Body of pancreas (tissue), 4 donors: ENCODE measurements around the gene TEX2. TPM values are rescaled to one million over a fixed set of nuclear protein-coding genes. Genes with fewer than 3 reads are reported as not detected.
A peak's percentile ranks its signal among the peaks of the same experiment; 100 is the strongest.
"Not testable (repeated sequence)": the region's sequence is repeated elsewhere in the genome, so short reads cannot be mapped to it uniquely, and the experiment has no call there.

Source experiments
- ATAC-seq: fragments of 150-250 bp; one replicate; pipeline ENCODE4 v1.9.1; 2016
- DNase-seq, 4 donors: peaks; one replicate each; pipeline ENCODE4 v3.0.0-alpha.2; 2019
- H3K27ac ChIP-seq, 4 donors: fragments of 200-600 bp; sonication (generic); 1 replicate in 3 of 4; 2 replicates in 1 of 4; pipeline versions ENCODE4 v1.5.1 to v1.6.1; 2016 to 2019; ENCODE audit warnings: mild to moderate bottlenecking in 1 of 4, mixed read lengths in 1 of 4, moderate library complexity in 1 of 4
- H3K27me3 ChIP-seq, 2 donors: fragments of 200-600 bp; sonication (generic); one replicate each; pipeline ENCODE4 v1.6.0; 2016; ENCODE audit warnings: mild to moderate bottlenecking in 1 of 2
- H3K36me3 ChIP-seq, 2 donors: fragments of 200-600 bp; sonication (generic); replicated peaks in 1 of 2; 2 replicates each; pipeline ENCODE4 v1.5.1; 2016; ENCODE audit warnings: low read depth in 2 of 2; ENCODE audit not compliant: insufficient read depth in 1 of 2
- H3K4me1 ChIP-seq: fragments of 200-600 bp; sonication (generic); one replicate; pipeline ENCODE4 v1.6.0; 2016
- H3K4me3 ChIP-seq, 2 donors: fragments of 200-600 bp; sonication (generic); 1 replicate in 1 of 2; 2 replicates in 1 of 2; pipeline ENCODE4 v1.5.1; 2016 to 2019
- H3K9me3 ChIP-seq, 3 donors: fragments of 200-600 bp; sonication (generic); 1 replicate in 2 of 3; 2 replicates in 1 of 3; pipeline ENCODE4 v1.5.1; 2016
- POLR2A ChIP-seq, 3 donors: fragments of 450-650 bp; IDR thresholded peaks; one replicate each; pipeline ENCODE4 v1.6.1; 2016; ENCODE audit warnings: antibody characterized with exemption in 3 of 3, mild to moderate bottlenecking in 2 of 3
- WGBS, 2 donors: methylation state at CpG; one replicate each; pipeline ENCODE4 v1.1.5; 2017; 5-methylcytosine and 5-hydroxymethylcytosine counted together
- intact Hi-C: fragments of 100-400 bp; cut with DNase I; formaldehyde crosslinking; loops from one replicate; pipeline ENCODE4 v1.15.1; 2023
- total RNA-seq, 2 donors: library from RNA; depleted of rRNA; stranded (reverse); fragments of >200 nt; gene quantifications; one replicate each; pipeline ENCODE4 v1.1.0, GENCODE V29; 2016
- TF ChIP-seq, protein P1 (sequence below), 7 experiments: fragments of 450-650 bp in 4 of 7; fragments of 200-600 bp in 3 of 7; sonication (generic) in 3 of 7; IDR thresholded peaks; one replicate each; pipeline ENCODE4 v1.5.1; 2016 to 2019; ENCODE audit warnings: antibody characterized with exemption in 7 of 7

Gene TEX2
- total RNA-seq, 2 donors from 2014 or later, result 36.1 to 82.1 TPM

DNA sequence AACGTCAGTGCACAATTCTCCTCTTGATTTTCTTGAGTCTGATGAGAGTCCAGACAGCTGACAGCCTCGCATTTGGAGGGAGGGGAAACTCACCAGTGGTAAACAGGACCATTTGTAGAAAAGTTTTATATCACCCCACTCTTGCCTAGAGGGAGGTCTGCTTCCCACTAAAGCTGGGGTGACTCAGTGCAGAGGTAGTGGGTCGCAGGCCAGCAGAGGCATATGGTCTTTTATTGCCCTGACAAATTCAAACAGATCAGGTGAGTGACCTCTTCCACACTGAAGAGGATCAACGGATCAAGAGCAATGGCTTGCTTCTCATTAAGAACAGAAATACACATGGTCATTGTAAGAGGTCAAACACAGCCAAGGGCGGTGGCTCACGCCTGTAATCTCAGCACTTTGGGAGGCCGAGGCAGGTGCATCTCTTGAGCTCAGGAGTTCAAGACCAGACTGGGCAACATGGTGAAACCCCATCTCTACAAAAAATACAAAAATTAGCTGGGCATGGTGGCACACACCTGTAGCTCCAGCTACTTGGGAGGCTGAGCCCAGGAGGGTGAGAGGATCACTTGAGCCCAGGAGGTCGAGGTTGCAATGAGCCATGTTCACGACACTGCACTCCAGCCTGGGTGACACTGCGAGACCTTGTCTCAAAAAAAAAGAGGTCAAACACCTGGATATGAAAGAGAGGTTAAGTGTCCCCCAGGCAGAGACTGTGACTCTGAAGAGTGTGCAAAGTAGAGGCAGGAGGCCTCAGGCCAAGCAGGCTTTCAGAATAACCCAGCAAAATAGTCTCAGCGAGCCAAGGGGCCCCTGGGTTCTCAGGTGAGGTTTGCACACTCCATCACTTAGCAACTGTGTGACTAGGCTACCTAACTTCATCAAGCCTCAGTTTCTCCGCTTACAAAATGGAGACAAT, 76.6 kb downstream of the TEX2 start:
- Histone ChIP-seq H3K4me3 (no peak overlapping the region), H3K9me3 (no peaks in the 10 kb centered on the region), H3K36me3 (peaks cover 0 to 2% of the 10 kb centered on the region in 2 donors), H3K4me1 (peaks cover 6% of the 10 kb centered on the region), H3K27me3 (no peaks in the 10 kb centered on the region), H3K27ac (no peak overlapping the region)
- intact Hi-C loops, result no loop called here
- TF ChIP-seq, protein P1, sequence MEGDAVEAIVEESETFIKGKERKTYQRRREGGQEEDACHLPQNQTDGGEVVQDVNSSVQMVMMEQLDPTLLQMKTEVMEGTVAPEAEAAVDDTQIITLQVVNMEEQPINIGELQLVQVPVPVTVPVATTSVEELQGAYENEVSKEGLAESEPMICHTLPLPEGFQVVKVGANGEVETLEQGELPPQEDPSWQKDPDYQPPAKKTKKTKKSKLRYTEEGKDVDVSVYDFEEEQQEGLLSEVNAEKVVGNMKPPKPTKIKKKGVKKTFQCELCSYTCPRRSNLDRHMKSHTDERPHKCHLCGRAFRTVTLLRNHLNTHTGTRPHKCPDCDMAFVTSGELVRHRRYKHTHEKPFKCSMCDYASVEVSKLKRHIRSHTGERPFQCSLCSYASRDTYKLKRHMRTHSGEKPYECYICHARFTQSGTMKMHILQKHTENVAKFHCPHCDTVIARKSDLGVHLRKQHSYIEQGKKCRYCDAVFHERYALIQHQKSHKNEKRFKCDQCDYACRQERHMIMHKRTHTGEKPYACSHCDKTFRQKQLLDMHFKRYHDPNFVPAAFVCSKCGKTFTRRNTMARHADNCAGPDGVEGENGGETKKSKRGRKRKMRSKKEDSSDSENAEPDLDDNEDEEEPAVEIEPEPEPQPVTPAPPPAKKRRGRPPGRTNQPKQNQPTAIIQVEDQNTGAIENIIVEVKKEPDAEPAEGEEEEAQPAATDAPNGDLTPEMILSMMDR (IDR thresholded peaks at IDR 0.05), result no peak
- no peak for TF ChIP-seq POLR2A (IDR thresholded peaks at IDR 0.05)
- ATAC-seq, result no peak
- WGBS, 2 donors, result 92 to 95% methylated on average over 10 to 12 of the region's 12 CpGs
- DNase-seq, result no peak

DNA sequence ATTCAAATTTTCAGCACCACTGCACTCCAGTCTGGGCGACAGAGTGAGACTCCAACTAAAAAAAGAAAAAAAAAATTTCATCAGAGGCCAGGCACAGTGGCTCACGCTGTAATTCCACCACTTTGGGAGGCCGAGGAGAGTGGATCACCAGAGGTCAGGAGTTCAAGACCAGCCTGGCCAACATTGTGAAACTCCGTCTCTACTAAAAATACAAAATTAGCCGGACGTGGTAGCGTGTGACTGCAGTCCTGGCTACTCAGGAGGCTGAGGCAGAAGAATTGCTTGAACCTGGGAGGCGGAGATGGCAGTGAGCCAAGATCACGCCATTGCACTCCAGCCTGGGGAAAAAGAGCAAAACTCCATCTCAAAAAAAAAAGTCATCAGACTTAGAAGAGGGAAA, 77.5 kb downstream of the TEX2 start:
- H3K27ac ChIP-seq, H3K27me3 ChIP-seq, H3K9me3 ChIP-seq, ATAC-seq, H3K4me1 ChIP-seq, H3K36me3 ChIP-seq, intact Hi-C loops, H3K4me3 ChIP-seq: not testable (repeated sequence)
- peak in 2 of 4 donors; percentile 34 to 37 for DNase-seq
- WGBS, 2 donors, result 78 to 82% methylated on average over 9 of the region's 9 CpGs

DNA sequence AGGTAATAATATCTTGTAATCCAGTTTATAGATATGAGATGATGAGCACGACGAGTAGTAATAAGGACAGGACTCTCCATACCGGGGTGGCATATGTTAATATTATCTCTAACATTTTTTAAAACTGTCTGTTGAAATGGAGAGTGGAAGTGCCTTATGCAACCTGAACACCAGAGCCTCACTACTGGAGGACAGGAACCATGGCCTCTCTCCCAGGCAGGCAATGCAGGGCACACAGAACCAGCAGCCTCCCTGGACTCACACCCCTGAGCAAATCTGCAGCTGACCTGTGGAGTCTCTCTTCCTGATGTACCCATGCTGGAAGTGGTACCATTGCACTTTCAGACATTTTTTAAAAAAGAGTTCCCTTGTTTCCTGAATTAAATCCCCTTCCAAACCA, 78.0 kb downstream of the TEX2 start:
- Histone ChIP-seq H3K9me3 (no peaks in the 10 kb centered on the region), H3K27ac (no peak overlapping the region), H3K36me3 (peaks cover 0 to 2% of the 10 kb centered on the region in 2 donors), H3K4me3 (no peak overlapping the region), H3K27me3 (no peaks in the 10 kb centered on the region), H3K4me1 (no peaks in the 10 kb centered on the region)
- 84 to 86% methylated on average over 3 of the region's 3 CpGs for whole genome bisulfite sequencing, 2 donors
- no peak for DNase-seq
- TF ChIP-seq, protein P1 (IDR thresholded peaks at IDR 0.05), result no peak
- no peak for TF ChIP-seq POLR2A (IDR thresholded peaks at IDR 0.05)
- intact Hi-C loops, result no loop called here
- ATAC-seq, result no peak

DNA sequence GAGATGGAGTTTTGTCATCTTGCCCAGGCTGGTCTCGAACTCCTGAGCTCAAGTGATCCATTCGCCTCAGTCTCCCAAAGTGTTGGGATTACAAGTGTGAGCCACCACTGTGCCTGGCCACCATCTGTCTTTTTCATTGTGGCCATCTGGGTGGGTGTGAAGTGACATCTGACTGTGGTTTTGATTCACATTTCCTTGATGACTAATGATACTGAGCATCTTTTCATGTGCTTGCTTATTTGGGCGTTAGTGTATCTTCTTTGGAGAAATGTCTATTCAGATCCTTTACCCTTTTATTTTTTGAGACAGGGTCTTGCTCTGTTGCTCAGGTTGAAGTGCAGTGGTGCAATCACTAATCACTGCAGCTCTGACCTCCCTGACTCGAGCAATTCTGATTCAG, 79.2 kb downstream of the TEX2 start:
- Histone ChIP-seq H3K4me3 (no peak overlapping the region), H3K36me3 (peaks cover 0 to 2% of the 10 kb centered on the region in 2 donors), H3K9me3 (no peaks in the 10 kb centered on the region), H3K4me1 (no peaks in the 10 kb centered on the region), H3K27ac (no peak overlapping the region), H3K27me3 (no peaks in the 10 kb centered on the region)
- ATAC-seq, result no peak
- intact Hi-C loops, result no loop called here
- no peak for TF ChIP-seq POLR2A (IDR thresholded peaks at IDR 0.05)
- TF ChIP-seq, protein P1 (IDR thresholded peaks at IDR 0.05), result no peak
- WGBS, 2 donors, result 90 to 91% methylated on average over 4 of the region's 4 CpGs
- DNase-seq, result no peak

DNA sequence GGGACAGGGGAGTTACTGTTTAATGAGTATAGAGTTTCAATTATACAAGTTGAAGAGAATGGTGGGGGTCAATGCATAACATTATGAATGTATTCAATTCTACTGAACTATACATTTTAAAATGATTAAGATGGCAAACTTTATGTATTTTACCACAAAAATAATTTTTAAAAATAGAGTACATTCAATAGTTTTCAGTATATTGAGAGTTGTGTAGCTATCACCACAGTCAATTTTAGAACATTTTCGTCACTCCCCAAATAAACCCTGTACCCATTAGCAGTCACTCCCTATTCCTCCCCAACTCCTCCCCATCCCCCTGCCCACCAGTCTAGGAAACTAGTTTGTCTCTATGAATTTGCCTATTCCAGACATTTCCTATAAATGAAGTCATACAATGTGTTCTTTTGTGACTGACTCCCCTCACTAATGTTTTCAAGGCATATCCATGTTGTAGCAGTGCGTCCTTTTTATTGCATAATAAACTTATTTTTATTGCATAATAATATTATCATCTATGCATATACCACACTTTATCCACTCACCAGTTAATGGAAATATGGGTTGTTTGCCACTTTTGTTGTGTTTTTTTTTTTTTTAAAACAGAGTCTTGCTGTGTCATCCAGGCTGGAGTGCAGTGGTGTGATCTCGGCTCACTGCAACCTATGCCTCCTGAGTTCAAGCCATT, 80.6 kb downstream of the TEX2 start:
- ATAC-seq (no peak), DNase-seq (no peak)
- WGBS, 2 donors, result 78 to 97% methylated on average over 3 of the region's 3 CpGs
- TF ChIP-seq, protein P1 (IDR thresholded peaks at IDR 0.05), result no peak
- no peak for TF ChIP-seq POLR2A (IDR thresholded peaks at IDR 0.05)
- Histone ChIP-seq H3K36me3 (no peaks in the 10 kb centered on the region), H3K27ac (no peak overlapping the region), H3K27me3 (no peaks in the 10 kb centered on the region), H3K4me1 (peaks cover 11% of the 10 kb centered on the region), H3K9me3 (no peaks in the 10 kb centered on the region), H3K4me3 (no peak overlapping the region)
- intact Hi-C loops, result no loop called here
